Activated CD4-positive, alpha-beta T cell treated with anti-CD3 and anti-CD28 coated beads, Interleukin-2, amount 10 ng/mL, durations not matched to agents 7 days and 5 days (primary cell): ENCODE data around the gene GPR78. TPM values are rescaled to one million over a fixed set of nuclear protein-coding genes. Genes with fewer than 3 reads are reported as not detected.
"Not testable (repeated sequence)": the region's sequence is repeated elsewhere in the genome, so short reads cannot be mapped to it uniquely, and the experiment has no call there.

Experiments
- CTCF ChIA-PET: fragments of 350-600 bp; sonication (Branson Sonifier 250); formaldehyde crosslinking; loops from one replicate; lab custom pipeline; 2021; ENCODE audit warnings: antibody characterized with exemption; lab: Charles Lee
- POLR2A ChIA-PET: fragments of 350-600 bp; sonication (Branson Sonifier 250); formaldehyde crosslinking; loops from one replicate; lab custom pipeline; 2021; ENCODE audit warnings: antibody characterized with exemption; lab: Charles Lee
- DNase-seq: peaks from one replicate; pipeline ENCODE4 v3.0.0-alpha.2; 2020
- H3K27ac Mint-ChIP-seq: one replicate; pipeline ENCODE4 v1.8.0; 2021; ENCODE audit warnings: mild to moderate bottlenecking, moderate library complexity, mixed read lengths
- H3K27me3 Mint-ChIP-seq: one replicate; pipeline ENCODE4 v1.8.0; 2021; ENCODE audit warnings: mixed read lengths
- H3K36me3 Mint-ChIP-seq: one replicate; pipeline ENCODE4 v1.8.0; 2021; ENCODE audit warnings: low read depth, mixed read lengths
- H3K4me1 Mint-ChIP-seq: one replicate; pipeline ENCODE4 v1.8.0; 2021; ENCODE audit warnings: mixed read lengths
- H3K4me3 Mint-ChIP-seq: one replicate; pipeline ENCODE4 v1.8.0; 2021; ENCODE audit warnings: mild to moderate bottlenecking, moderate library complexity, mixed read lengths
- H3K9me3 Mint-ChIP-seq: one replicate; pipeline ENCODE4 v1.8.0; 2021; ENCODE audit warnings: mixed read lengths
- total RNA-seq, 2 experiments: library from RNA; stranded (reverse); gene quantifications; one replicate each; pipeline ENCODE4 v1.2.3, GENCODE V29; 2021

Gene GPR78
- total RNA-seq, 2 experiments from 2014 or later: not detected

- CTCF ChIA-PET: no interaction called here
Observed at GRCh38 chr4:8617486-8618040, 37.4 kb downstream of the GPR78 start.

DNA sequence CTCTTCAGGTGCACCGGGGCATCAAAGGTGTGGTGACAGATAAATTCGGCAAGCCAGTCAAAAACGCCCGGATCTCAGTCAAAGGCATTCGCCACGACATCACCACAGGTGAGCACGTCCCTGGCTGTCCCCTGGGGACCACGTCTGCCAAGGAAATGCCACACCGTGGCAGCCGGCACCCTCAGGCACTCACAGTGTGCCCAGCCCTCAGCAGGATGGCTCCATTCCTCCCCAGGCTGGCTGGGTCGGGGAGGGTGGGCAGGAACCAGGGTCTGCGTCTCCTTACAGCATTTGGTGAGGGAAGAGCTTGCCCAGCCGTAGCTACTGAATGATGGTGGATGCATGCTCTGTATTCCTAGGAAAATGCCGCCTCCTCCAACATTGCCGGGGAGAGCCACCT, 38.2 kb downstream of the GPR78 start:
- Mint-ChIP-seq H3K9me3 (no peaks in the 10 kb centered on the region), H3K36me3 (no peaks in the 10 kb centered on the region)

More at GRCh38 chr4:8617486-8618040, 37.4 kb downstream of the GPR78 start:
- no peaks in the 10 kb centered on the region for H3K36me3 Mint-ChIP-seq
- H3K4me3 Mint-ChIP-seq: no peak overlapping the region
- POLR2A ChIA-PET: no interaction called here
- H3K27me3 Mint-ChIP-seq: no peaks in the 10 kb centered on the region
- no peak for DNase-seq
- H3K27ac Mint-ChIP-seq: no peak overlapping the region
- no peaks in the 10 kb centered on the region for H3K9me3 Mint-ChIP-seq
- H3K4me1 Mint-ChIP-seq: no peaks in the 10 kb centered on the region

GRCh38 chr4:8618961-8619720, 38.9 kb downstream of the GPR78 start:
- DNase-seq: no peak
- no peak overlapping the region for H3K27ac Mint-ChIP-seq
- H3K4me3 Mint-ChIP-seq: no peak overlapping the region
- no peaks in the 10 kb centered on the region for H3K27me3 Mint-ChIP-seq
- ChIA-PET CTCF (no interaction called here), POLR2A (no interaction called here)
- no peaks in the 10 kb centered on the region for H3K4me1 Mint-ChIP-seq
- no peaks in the 10 kb centered on the region for H3K9me3 Mint-ChIP-seq
- no peaks in the 10 kb centered on the region for H3K36me3 Mint-ChIP-seq

More for the DNA sequence above, 38.2 kb downstream of the GPR78 start:
- ChIA-PET CTCF (interaction anchor here (0.6 kb wide), 1 partner anchor 1894 kb away, joined by 3 read pairs; no protein-coding TSS in a partner anchor), POLR2A (no interaction called here)
- no peak for DNase-seq
- Mint-ChIP-seq H3K27me3 (no peaks in the 10 kb centered on the region), H3K4me1 (no peaks in the 10 kb centered on the region), H3K4me3 (no peak overlapping the region), H3K27ac (no peak overlapping the region)

DNA sequence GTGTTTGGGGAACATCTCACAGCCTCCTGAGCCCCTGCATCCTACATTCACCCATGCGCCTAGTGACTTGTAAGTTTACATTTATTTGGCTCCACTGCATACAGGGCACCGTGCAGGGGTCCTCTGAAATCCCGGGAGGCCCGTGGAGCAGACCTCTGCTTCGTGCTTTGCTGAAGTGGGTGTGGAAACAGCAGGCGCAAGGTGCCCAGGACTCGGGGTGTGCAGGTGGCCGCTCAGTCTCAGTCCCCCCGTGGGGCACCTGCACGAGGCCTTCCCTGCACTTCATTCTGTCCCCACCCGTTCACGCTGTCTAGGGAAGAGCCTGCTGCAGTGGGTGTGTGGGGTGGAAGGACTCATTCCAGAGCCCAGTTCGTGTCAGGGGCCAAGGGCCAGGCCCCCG, 40.9 kb downstream of the GPR78 start:
- POLR2A ChIA-PET, H3K4me1 Mint-ChIP-seq, H3K9me3 Mint-ChIP-seq, DNase-seq, H3K27me3 Mint-ChIP-seq, H3K4me3 Mint-ChIP-seq, CTCF ChIA-PET, H3K27ac Mint-ChIP-seq, H3K36me3 Mint-ChIP-seq: not testable (repeated sequence)

DNA sequence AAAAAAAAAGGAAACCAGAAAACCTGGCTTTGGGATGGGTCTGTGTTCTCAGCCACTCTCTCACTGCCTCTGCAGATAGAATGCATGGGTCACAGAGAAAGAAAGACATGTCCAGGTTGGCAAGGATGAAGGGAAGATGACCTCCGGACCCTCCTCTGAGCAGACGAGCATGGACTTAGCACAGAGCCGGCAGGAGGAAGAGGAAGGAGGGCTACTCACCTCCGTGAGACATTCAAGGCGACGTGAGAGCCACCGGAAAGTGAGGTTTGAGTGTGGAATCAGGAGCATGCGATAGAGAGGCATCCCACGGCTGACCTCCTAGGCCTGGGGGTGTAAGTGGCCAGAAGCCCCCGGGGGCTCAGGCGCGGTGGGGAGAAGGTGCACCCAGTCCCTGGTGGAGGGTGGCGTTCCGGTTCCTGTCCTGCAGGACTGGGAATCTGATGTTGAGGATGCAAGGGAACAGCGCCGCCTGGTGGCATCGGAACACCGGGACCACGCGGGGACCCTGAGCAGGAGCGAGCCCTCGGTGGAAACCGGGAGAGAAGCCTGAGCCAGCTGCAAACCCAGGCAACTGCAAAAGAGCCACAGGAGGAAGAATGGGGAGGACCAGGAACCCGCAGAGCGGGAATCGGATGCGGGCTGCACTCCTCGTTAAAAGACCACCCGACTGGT, 44.5 kb downstream of the GPR78 start:
- DNase-seq, H3K27ac Mint-ChIP-seq, H3K27me3 Mint-ChIP-seq, H3K4me3 Mint-ChIP-seq, H3K36me3 Mint-ChIP-seq, H3K9me3 Mint-ChIP-seq, POLR2A ChIA-PET, CTCF ChIA-PET, H3K4me1 Mint-ChIP-seq: not testable (repeated sequence)

- DNase-seq, CTCF ChIA-PET, H3K4me3 Mint-ChIP-seq, H3K36me3 Mint-ChIP-seq, H3K9me3 Mint-ChIP-seq, H3K4me1 Mint-ChIP-seq, H3K27me3 Mint-ChIP-seq, H3K27ac Mint-ChIP-seq, POLR2A ChIA-PET: not testable (repeated sequence)
Observed at GRCh38 chr4:8630240-8630905, 50.2 kb downstream of the GPR78 start.

DNA sequence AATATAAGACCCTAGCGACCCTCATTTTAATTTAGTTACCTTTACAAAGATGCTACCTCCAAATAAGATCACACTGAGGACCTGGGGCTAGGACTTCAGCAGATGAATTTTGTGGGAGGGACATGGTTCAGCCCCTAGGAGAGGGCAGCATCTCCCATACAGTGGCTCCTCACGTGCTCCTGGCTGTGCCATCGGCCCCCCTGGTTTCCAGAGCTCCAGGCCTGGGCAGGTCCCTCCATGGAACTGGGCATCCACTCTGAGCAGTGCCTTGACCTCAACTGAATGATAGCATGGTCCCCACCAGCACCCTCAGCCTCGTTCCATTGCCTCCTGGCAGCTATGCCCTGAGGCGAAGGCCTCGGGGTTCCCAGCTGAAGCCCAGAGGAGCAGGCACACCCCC, 51.7 kb downstream of the GPR78 start:
- H3K4me1 Mint-ChIP-seq, H3K9me3 Mint-ChIP-seq, CTCF ChIA-PET, DNase-seq, H3K27ac Mint-ChIP-seq, H3K27me3 Mint-ChIP-seq, H3K4me3 Mint-ChIP-seq, POLR2A ChIA-PET, H3K36me3 Mint-ChIP-seq: not testable (repeated sequence)

- DNase-seq, H3K27me3 Mint-ChIP-seq, H3K27ac Mint-ChIP-seq, H3K36me3 Mint-ChIP-seq, H3K4me1 Mint-ChIP-seq, POLR2A ChIA-PET, H3K9me3 Mint-ChIP-seq, CTCF ChIA-PET, H3K4me3 Mint-ChIP-seq: not testable (repeated sequence)
Observed at GRCh38 chr4:8634773-8635172, 54.6 kb downstream of the GPR78 start.

- CTCF ChIA-PET: interaction anchor here (0.6 kb wide), 1 partner anchor 16 kb away, joined by 4 read pairs; no protein-coding TSS in a partner anchor
- H3K27me3 Mint-ChIP-seq, DNase-seq, H3K36me3 Mint-ChIP-seq, POLR2A ChIA-PET, H3K4me3 Mint-ChIP-seq, H3K9me3 Mint-ChIP-seq, H3K27ac Mint-ChIP-seq, H3K4me1 Mint-ChIP-seq: not testable (repeated sequence)
Observed at GRCh38 chr4:8635897-8636554, 55.8 kb downstream of the GPR78 start.

Other genes with a start within 250 kb of the GPR78 start
- 10 to 100 TPM; 13.8 to 15.4 TPM for gene ACOX3, start 139.7 kb upstream of the GPR78 start, total RNA-seq
- 10 to 100 TPM; 17.5 to 21.4 TPM for gene TRMT44, start 139.6 kb upstream of the GPR78 start, total RNA-seq
- not detected for gene CPZ, start 12.4 kb downstream of the GPR78 start, total RNA-seq